Astrocyte of the cerebellum (primary cell): ENCODE data around the gene PWWP2B.
"Not testable (repeated sequence)": the region's sequence is repeated elsewhere in the genome, so short reads cannot be mapped to it uniquely, and the experiment has no call there.

ENCODE experiments used
- DNase-seq: peaks from one replicate; pipeline ENCODE4 v3.0.0-alpha.2; 2011; ENCODE audit warnings: low read depth
- H3K4me3 ChIP-seq: 2 replicates; pipeline ENCODE4 v1.5.1; 2011; ENCODE audit warnings: mild to moderate bottlenecking, low read depth, low read length, moderate library complexity
- in situ Hi-C: cut with HindIII; loops from 2 replicates; pipeline ENCODE4 v1.10.0; 2017; ENCODE audit warnings: low sequenced_read_pairs
- TF ChIP-seq, protein P1 (sequence below): IDR thresholded peaks from 2 replicates; pipeline ENCODE4 v1.5.1; 2012; ENCODE audit warnings: low read length, low read depth, moderate library complexity, mild to moderate bottlenecking; ENCODE audit errors: missing control alignments

The PWWP2B gene

GRCh38 chr10:132377326-132377725 is 19.7 kb upstream of the PWWP2B start:
- no peak for DNase-seq
- in situ Hi-C loops: no loop called here
- no peak overlapping the region for H3K4me3 ChIP-seq
- TF ChIP-seq, protein P1, sequence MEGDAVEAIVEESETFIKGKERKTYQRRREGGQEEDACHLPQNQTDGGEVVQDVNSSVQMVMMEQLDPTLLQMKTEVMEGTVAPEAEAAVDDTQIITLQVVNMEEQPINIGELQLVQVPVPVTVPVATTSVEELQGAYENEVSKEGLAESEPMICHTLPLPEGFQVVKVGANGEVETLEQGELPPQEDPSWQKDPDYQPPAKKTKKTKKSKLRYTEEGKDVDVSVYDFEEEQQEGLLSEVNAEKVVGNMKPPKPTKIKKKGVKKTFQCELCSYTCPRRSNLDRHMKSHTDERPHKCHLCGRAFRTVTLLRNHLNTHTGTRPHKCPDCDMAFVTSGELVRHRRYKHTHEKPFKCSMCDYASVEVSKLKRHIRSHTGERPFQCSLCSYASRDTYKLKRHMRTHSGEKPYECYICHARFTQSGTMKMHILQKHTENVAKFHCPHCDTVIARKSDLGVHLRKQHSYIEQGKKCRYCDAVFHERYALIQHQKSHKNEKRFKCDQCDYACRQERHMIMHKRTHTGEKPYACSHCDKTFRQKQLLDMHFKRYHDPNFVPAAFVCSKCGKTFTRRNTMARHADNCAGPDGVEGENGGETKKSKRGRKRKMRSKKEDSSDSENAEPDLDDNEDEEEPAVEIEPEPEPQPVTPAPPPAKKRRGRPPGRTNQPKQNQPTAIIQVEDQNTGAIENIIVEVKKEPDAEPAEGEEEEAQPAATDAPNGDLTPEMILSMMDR: no peak

DNA sequence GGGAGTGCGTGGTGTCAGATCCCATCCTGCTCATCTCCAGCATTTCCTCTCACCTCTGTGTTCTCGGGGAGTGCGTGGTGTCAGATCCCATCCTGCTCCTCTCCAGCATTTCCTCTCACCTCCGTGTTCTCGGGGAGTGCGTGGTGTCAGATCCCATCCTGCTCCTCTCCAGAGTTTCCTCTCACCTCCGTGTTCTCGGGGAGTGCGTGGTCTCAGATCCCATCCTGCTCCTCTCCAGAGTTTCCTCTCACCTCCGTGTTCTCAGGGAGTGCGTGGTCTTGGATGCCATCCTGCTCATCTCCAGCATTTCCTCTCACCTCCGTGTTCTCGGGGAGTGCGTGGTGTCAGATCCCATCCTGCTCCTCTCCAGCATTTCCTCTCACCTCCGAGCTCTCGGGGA is 18.0 kb upstream of the PWWP2B start:
- H3K4me3 ChIP-seq, DNase-seq, in situ Hi-C loops: not testable (repeated sequence)

- H3K4me3 ChIP-seq, in situ Hi-C loops: not testable (repeated sequence)
Observed at GRCh38 chr10:132380986-132381385, 16.0 kb upstream of the PWWP2B start.

DNA sequence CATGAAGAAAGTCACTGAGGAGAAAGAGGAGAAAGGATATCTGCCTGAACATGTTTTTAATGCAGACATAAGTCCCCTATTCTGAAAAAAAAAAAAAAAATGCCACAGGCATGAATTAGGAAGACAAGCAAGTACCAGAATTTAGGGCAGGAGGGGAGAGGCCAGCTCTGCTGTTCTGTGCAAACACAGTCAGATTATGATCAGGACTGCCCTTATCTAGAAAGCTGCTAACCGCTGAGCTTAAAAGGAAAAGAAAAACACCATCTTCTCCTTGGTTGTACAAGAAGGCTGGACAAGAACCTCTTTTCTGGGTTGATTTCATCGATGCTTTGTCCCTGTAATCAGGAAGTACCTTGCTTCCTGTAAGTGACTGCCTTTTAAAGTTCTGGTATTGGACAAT is 15.3 kb upstream of the PWWP2B start:
- no peak for DNase-seq
- no peak overlapping the region for H3K4me3 ChIP-seq
- in situ Hi-C loops: no loop called here
- TF ChIP-seq, protein P1: no peak

More at GRCh38 chr10:132380986-132381385, 16.0 kb upstream of the PWWP2B start:
- DNase-seq: not testable (repeated sequence)

DNA sequence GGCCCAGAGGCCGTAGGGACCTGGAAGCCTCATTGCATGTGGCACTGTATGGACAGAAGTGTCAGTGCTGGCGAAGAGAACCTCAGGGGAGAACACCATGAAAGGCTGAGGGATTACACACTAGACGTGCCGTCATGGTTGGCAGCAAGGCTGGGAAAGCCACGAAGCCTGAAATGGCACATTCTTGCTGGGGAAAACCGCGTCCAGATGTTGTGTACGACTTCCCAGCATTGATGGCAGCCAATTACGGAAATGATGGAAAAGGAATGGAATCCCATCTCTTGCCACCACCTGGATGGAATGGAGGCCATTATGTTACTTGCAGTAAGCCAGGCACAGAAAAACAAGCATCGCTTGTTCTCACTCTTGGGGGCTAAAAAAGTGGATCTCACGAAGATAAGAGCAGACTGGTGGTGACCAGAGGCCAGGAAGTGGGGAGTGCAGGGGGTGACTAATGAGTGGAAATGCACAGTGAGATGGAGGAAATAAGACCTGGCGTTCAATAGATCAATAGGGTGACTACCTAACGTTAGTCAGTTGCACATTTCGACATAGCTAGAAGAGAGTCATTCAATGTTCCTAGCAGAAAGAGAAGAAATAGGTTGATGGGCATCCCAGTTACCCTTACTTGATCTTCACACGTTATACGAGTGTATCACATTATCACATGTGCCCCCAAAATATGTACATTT is 14.6 kb upstream of the PWWP2B start:
- TF ChIP-seq, protein P1: no peak
- H3K4me3 ChIP-seq: no peak overlapping the region
- in situ Hi-C loops: no loop called here
- no peak for DNase-seq

- H3K4me3 ChIP-seq: no peak overlapping the region
- TF ChIP-seq, protein P1: no peak
- in situ Hi-C loops: no loop called here
- no peak for DNase-seq
Observed at GRCh38 chr10:132383101-132383500, 13.9 kb upstream of the PWWP2B start.

GRCh38 chr10:132383751-132384196 is 13.2 kb upstream of the PWWP2B start:
- in situ Hi-C loops: no loop called here
- DNase-seq: no peak
- TF ChIP-seq, protein P1: no peak
- no peak overlapping the region for H3K4me3 ChIP-seq
